NB4 (cell line): ENCODE data around the gene ACBD6.

Experiments
- CTCF ChIP-seq: IDR thresholded peaks from one replicate; pipeline ENCODE4 v1.5.1; 2012; ENCODE audit warnings: low read depth, low read length
- MAX ChIP-seq: IDR thresholded peaks from 2 replicates; pipeline ENCODE4 v1.6.1; 2011; ENCODE audit warnings: low read depth, low read length
- POLR2A ChIP-seq: IDR thresholded peaks from 2 replicates; pipeline ENCODE4 v1.6.1; 2011; ENCODE audit warnings: mild to moderate bottlenecking; ENCODE audit not compliant: insufficient read length; ENCODE audit errors: extremely low read depth

GRCh38 chr1:180505732-180506335, 3.5 kb upstream of the ACBD6 start:
- no peak for TF ChIP-seq CTCF
- TF ChIP-seq POLR2A, result no peak
- no peak for TF ChIP-seq MAX
